GM12878 (cell line): ENCODE data around the gene LIX1L. TPM values are rescaled to one million over a fixed set of nuclear protein-coding genes. Genes with fewer than 3 reads are reported as not detected.

Source experiments
- BACH1 ChIP-seq: fragments of 450-650 bp; IDR thresholded peaks from 2 replicates; pipeline ENCODE4 v1.6.1; 2017; ENCODE audit warnings: mild to moderate bottlenecking, borderline replicate concordance
- DPF2 ChIP-seq: fragments of 450-650 bp; IDR thresholded peaks from 2 replicates; pipeline ENCODE4 v1.6.1; 2017; ENCODE audit warnings: mild to moderate bottlenecking
- HSF1 ChIP-seq: fragments of 150-350 bp; IDR thresholded peaks from 2 replicates; pipeline ENCODE4 v1.6.1; 2014; ENCODE audit warnings: mild to moderate bottlenecking, low read depth, low read length
- IRF5 ChIP-seq: fragments of 450-650 bp; IDR thresholded peaks from 2 replicates; pipeline ENCODE4 v1.6.1; 2017; ENCODE audit warnings: borderline replicate concordance
- JUND ChIP-seq: IDR thresholded peaks from 2 replicates; pipeline ENCODE4 v1.6.1; 2012; ENCODE audit warnings: low read depth, mild to moderate bottlenecking, low read length, improper control_type of control experiment, moderate library complexity
- MTA3 ChIP-seq: IDR thresholded peaks from 2 replicates; pipeline ENCODE4 v1.6.1; 2012; ENCODE audit warnings: low read length, inconsistent platforms, borderline replicate concordance
- MYB ChIP-seq: fragments of 150-350 bp; IDR thresholded peaks from 2 replicates; pipeline ENCODE4 v1.6.1; 2014; ENCODE audit warnings: mild to moderate bottlenecking, low read depth, low read length, borderline replicate concordance
- SIX5 ChIP-seq: IDR thresholded peaks from 2 replicates; pipeline ENCODE4 v1.6.1; 2011; ENCODE audit warnings: mild to moderate bottlenecking, low read depth, low read length, moderate library complexity; ENCODE audit not compliant: severe bottlenecking
- SMAD1 ChIP-seq: fragments of 450-650 bp; IDR thresholded peaks from 2 replicates; pipeline ENCODE4 v1.6.1; 2018; ENCODE audit warnings: mild to moderate bottlenecking, low read depth; ENCODE audit not compliant: partially characterized antibody
- SP1 ChIP-seq: IDR thresholded peaks from one replicate; pipeline ENCODE4 v1.6.1; 2011; ENCODE audit warnings: low read depth, low read length
- ZBTB33 ChIP-seq: fragments of 450-650 bp; IDR thresholded peaks from 2 replicates; pipeline ENCODE4 v1.6.1; 2017; ENCODE audit warnings: mild to moderate bottlenecking
- ZBTB4 ChIP-seq: fragments of 450-650 bp; formaldehyde crosslinking; IDR thresholded peaks from 2 replicates; pipeline ENCODE4 v1.4.0; 2022; ENCODE audit warnings: mild to moderate bottlenecking, moderate library complexity
- ZNF384 ChIP-seq: IDR thresholded peaks from 2 replicates; pipeline ENCODE4 v1.6.1; 2012; ENCODE audit warnings: low read depth, mild to moderate bottlenecking, low read length, improper control_type of control experiment, borderline replicate concordance
- ZZZ3 ChIP-seq: IDR thresholded peaks from 2 replicates; pipeline ENCODE4 v1.6.1; 2011; ENCODE audit warnings: low read depth; ENCODE audit not compliant: control insufficient read depth, insufficient read length
- polyA plus RNA-seq, 11 experiments: library from polyadenylated mRNA; depleted of rRNA in 4 of 11; unstranded in 6 of 11; stranded (reverse) in 5 of 11; fragments of >200 nt; fragmentation: Nextera tagmentation in 4 of 11; fragmentation: Illumina TruSeq in 1 of 11; extraction: Ambion mirVana in 4 of 11; extraction: Trizol in 1 of 11; gene quantifications; 1 replicate in 1 of 11; 2 replicates in 10 of 11; pipeline versions ENCODE4 v1.2.1 to v1.2.3, GENCODE V29; 2011 to 2016; ENCODE audit warnings: inconsistent platforms in 2 of 11, missing spikeins in 2 of 11, low read depth in 1 of 11
- total RNA-seq, 4 experiments: library from RNA; depleted of rRNA in 3 of 4; stranded (reverse); fragments of >200 nt in 3 of 4; fragmentation: Illumina TruSeq in 1 of 4; extraction: Trizol in 1 of 4; gene quantifications; 2 replicates each; pipeline versions ENCODE4 v1.2.1 to v1.2.3, GENCODE V29; 2013 to 2021
- TF ChIP-seq, protein P1 (sequence below): IDR thresholded peaks from 2 replicates; pipeline ENCODE4 v1.6.1; 2012; ENCODE audit warnings: improper control_type of control experiment, low read depth, low read length; ENCODE audit not compliant: insufficient replicate concordance

Gene LIX1L
- total and polyA plus RNA-seq, 10 of the 15 experiments (the other 5 are each of a cell fraction or from before 2014, with no cell fraction given) = 5.5 to 48.2 (median 15.3) TPM

- TF ChIP-seq IRF5 = no peak
- TF ChIP-seq ZBTB4 (CRISPR knock-in tag) = no peak
- TF ChIP-seq MYB = no peak
- TF ChIP-seq ZBTB33 = no peak
- TF ChIP-seq SIX5 = peak; percentile 28
- TF ChIP-seq HSF1 = no peak
- no peak for TF ChIP-seq ZNF384
- TF ChIP-seq, protein P1, sequence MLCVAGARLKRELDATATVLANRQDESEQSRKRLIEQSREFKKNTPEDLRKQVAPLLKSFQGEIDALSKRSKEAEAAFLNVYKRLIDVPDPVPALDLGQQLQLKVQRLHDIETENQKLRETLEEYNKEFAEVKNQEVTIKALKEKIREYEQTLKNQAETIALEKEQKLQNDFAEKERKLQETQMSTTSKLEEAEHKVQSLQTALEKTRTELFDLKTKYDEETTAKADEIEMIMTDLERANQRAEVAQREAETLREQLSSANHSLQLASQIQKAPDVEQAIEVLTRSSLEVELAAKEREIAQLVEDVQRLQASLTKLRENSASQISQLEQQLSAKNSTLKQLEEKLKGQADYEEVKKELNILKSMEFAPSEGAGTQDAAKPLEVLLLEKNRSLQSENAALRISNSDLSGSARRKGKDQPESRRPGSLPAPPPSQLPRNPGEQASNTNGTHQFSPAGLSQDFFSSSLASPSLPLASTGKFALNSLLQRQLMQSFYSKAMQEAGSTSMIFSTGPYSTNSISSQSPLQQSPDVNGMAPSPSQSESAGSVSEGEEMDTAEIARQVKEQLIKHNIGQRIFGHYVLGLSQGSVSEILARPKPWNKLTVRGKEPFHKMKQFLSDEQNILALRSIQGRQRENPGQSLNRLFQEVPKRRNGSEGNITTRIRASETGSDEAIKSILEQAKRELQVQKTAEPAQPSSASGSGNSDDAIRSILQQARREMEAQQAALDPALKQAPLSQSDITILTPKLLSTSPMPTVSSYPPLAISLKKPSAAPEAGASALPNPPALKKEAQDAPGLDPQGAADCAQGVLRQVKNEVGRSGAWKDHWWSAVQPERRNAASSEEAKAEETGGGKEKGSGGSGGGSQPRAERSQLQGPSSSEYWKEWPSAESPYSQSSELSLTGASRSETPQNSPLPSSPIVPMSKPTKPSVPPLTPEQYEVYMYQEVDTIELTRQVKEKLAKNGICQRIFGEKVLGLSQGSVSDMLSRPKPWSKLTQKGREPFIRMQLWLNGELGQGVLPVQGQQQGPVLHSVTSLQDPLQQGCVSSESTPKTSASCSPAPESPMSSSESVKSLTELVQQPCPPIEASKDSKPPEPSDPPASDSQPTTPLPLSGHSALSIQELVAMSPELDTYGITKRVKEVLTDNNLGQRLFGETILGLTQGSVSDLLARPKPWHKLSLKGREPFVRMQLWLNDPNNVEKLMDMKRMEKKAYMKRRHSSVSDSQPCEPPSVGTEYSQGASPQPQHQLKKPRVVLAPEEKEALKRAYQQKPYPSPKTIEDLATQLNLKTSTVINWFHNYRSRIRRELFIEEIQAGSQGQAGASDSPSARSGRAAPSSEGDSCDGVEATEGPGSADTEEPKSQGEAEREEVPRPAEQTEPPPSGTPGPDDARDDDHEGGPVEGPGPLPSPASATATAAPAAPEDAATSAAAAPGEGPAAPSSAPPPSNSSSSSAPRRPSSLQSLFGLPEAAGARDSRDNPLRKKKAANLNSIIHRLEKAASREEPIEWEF = no peak
- peak; percentile 77 for TF ChIP-seq SP1
- TF ChIP-seq ZZZ3 = no peak
- TF ChIP-seq DPF2 = peak; percentile 33; the same call in 1 of the 2 replicates
- TF ChIP-seq SMAD1 = peak; percentile 22
- TF ChIP-seq JUND = no peak
- TF ChIP-seq BACH1 = 0 out of 2 replicates have a peak, but pooled peaks have one; percentile 40
- no peak for TF ChIP-seq MTA3
These were observed 39.4 kb downstream of the LIX1L start, which contains the start of gene PEX11B (continued) for GRCh38 chr1:145918144-145918991.
